Keratinocyte (primary cell): ENCODE data around the gene TRIM9. TPM values are rescaled to one million over a fixed set of nuclear protein-coding genes. Genes with fewer than 3 reads are reported as not detected.

ENCODE experiments used
- DNase-seq: peaks from one replicate; pipeline ENCODE4 v3.0.0-alpha.2; 2011; ENCODE audit warnings: low read depth, missing footprints, low spot score
- FAIRE-seq: peaks from 2 replicates; lab custom pipeline; 2011; peaks lifted over from hg19 to GRCh38; lab: Jason Lieb, UNC
- H2AFZ ChIP-seq: 2 replicates; pipeline ENCODE4 v1.6.0; 2012; ENCODE audit warnings: low read length, control low read depth, inconsistent platforms; ENCODE audit not compliant: control insufficient read depth
- H3K27ac ChIP-seq: 2 replicates; pipeline ENCODE4 v1.5.1; 2011; ENCODE audit warnings: low read length; ENCODE audit not compliant: control insufficient read depth, insufficient read depth
- H3K27me3 ChIP-seq: 3 replicates; pipeline ENCODE4 v1.6.0; 2011; ENCODE audit warnings: low read length; ENCODE audit not compliant: control insufficient read depth, insufficient read depth; ENCODE audit errors: extremely low read depth
- H3K36me3 ChIP-seq, 2 experiments: 2 replicates in 1 of 2; 3 replicates in 1 of 2; pipeline ENCODE4 v1.5.1; 2011; ENCODE audit warnings: low read length in 2 of 2, mild to moderate bottlenecking in 1 of 2; ENCODE audit not compliant: control insufficient read depth in 2 of 2, insufficient read depth in 2 of 2; ENCODE audit errors: extremely low read depth in 1 of 2
- H3K4me1 ChIP-seq: 3 replicates; pipeline ENCODE4 v1.5.1; 2011; ENCODE audit warnings: low read length; ENCODE audit not compliant: control insufficient read depth, insufficient read depth; ENCODE audit errors: extremely low read depth
- H3K4me2 ChIP-seq: 3 replicates; pipeline ENCODE4 v1.6.0; 2011; ENCODE audit warnings: low read depth, low read length; ENCODE audit not compliant: control insufficient read depth, insufficient read depth; ENCODE audit errors: extremely low read depth
- H3K4me3 ChIP-seq, 3 experiments: fragments of 200-600 bp in 1 of 3; sonication (generic) in 1 of 3; 2 replicates in 2 of 3; 3 replicates in 1 of 3; pipeline ENCODE4 v1.5.1; 2011 to 2016; ENCODE audit warnings: low read length in 3 of 3, mild to moderate bottlenecking in 3 of 3, control low read depth in 2 of 3, inconsistent platforms in 1 of 3, low read depth in 1 of 3, mixed read lengths in 1 of 3, mixed run types in 1 of 3, moderate library complexity in 1 of 3; ENCODE audit not compliant: control insufficient read depth in 2 of 3, insufficient read depth in 2 of 3; ENCODE audit errors: extremely low read depth in 1 of 3
- H3K79me2 ChIP-seq: 2 replicates; pipeline ENCODE4 v1.6.0; 2012; ENCODE audit warnings: low read length; ENCODE audit not compliant: control insufficient read depth, insufficient read depth
- H3K9ac ChIP-seq: 3 replicates; pipeline ENCODE4 v1.6.0; 2011; ENCODE audit warnings: low read length; ENCODE audit not compliant: control insufficient read depth, insufficient read depth; ENCODE audit errors: extremely low read depth
- H3K9me1 ChIP-seq: 3 replicates; pipeline ENCODE4 v1.6.0; 2011; ENCODE audit warnings: low read length; ENCODE audit not compliant: control insufficient read depth, insufficient read depth; ENCODE audit errors: extremely low read depth
- H3K9me3 ChIP-seq: 2 replicates; pipeline ENCODE4 v1.5.1; 2012; ENCODE audit warnings: low read depth, low read length; ENCODE audit not compliant: control insufficient read depth
- H4K20me1 ChIP-seq: 3 replicates; pipeline ENCODE4 v1.6.0; 2011; ENCODE audit warnings: low read length; ENCODE audit not compliant: control insufficient read depth, insufficient read depth; ENCODE audit errors: extremely low read depth
- EZH2 ChIP-seq: IDR thresholded peaks from one replicate; pipeline ENCODE4 v1.6.1; 2012; ENCODE audit warnings: inconsistent platforms, mild to moderate bottlenecking, low read length, moderate library complexity
- dilution Hi-C: fragments of 300-500 bp; cut with MboI; formaldehyde crosslinking; loops from one replicate; pipeline ENCODE4 v1.7.0; 2020; ENCODE audit warnings: low sequenced_read_pairs; ENCODE audit not compliant: extremely low pct_ligation_motif_present
- polyA plus RNA-seq, 5 experiments: library from polyadenylated mRNA; depleted of rRNA in 3 of 5; stranded (reverse) in 3 of 5; stranded (forward) in 1 of 5; unstranded in 1 of 5; fragments of >200 nt; gene quantifications; 1 replicate in 1 of 5; 2 replicates in 3 of 5; 3 replicates in 1 of 5; pipeline versions ENCODE4 v1.2.1 to v1.2.3, GENCODE V29; 2011 to 2012; ENCODE audit warnings: missing spikeins in 2 of 5, low read depth in 1 of 5, low replicate concordance in 1 of 5
- TF ChIP-seq, protein P1 (sequence below), 3 experiments: IDR thresholded peaks in 1 of 3; conservative IDR thresholded peaks in 1 of 3; optimal IDR thresholded peaks in 1 of 3; 2 replicates in 2 of 3; 3 replicates in 1 of 3; pipeline versions ENCODE3 to v1.5.1; 2011; ENCODE audit warnings: low read length in 3 of 3, mild to moderate bottlenecking in 3 of 3, moderate library complexity in 2 of 3, control low read depth in 1 of 3, inconsistent platforms in 1 of 3; ENCODE audit not compliant: insufficient read depth in 2 of 3; ENCODE audit errors: extremely low read depth in 1 of 3

The TRIM9 gene
- polyA plus RNA-seq, 1 donor (not counting 4 experiments of a cell fraction or from before 2014, with no cell fraction given), result 0.04 TPM

DNA sequence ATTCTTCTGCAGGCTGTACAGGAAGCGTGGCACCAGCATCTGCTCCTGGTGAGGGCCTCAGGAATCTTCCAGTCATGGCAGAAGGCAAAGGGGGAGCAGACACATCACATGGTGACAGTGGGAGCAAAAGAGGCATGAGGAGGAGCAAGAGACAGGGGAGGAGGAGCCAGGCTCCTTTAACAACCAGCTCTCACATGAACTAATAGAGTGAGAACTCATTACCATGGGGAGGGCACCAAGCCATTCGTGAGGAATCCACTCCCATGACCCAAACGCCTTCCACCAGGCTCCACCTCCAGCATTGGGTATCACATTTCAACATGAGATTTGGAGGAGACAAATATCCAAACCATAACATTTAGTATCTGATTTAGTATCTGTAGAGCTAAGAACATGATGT, 14.7 kb upstream of the TRIM9 start:
- Histone ChIP-seq H3K4me3 (no peak overlapping the region), H3K4me1 (no peaks in the 10 kb centered on the region), H3K27me3 (peaks cover 5% of the 10 kb centered on the region), H4K20me1 (no peaks in the 10 kb centered on the region), H3K27ac (no peak overlapping the region), H3K79me2 (no peaks in the 10 kb centered on the region), H3K9me1 (no peaks in the 10 kb centered on the region), H3K36me3 (no peaks in the 10 kb centered on the region), H2AFZ (no peak overlapping the region), H3K9me3 (no peaks in the 10 kb centered on the region), H3K4me2 (no peak overlapping the region), H3K9ac (no peak overlapping the region)
- DNase-seq (no peak), FAIRE-seq (no peak)
- dilution Hi-C loops, result no loop called here
- no peak for TF ChIP-seq EZH2
- TF ChIP-seq, protein P1, sequence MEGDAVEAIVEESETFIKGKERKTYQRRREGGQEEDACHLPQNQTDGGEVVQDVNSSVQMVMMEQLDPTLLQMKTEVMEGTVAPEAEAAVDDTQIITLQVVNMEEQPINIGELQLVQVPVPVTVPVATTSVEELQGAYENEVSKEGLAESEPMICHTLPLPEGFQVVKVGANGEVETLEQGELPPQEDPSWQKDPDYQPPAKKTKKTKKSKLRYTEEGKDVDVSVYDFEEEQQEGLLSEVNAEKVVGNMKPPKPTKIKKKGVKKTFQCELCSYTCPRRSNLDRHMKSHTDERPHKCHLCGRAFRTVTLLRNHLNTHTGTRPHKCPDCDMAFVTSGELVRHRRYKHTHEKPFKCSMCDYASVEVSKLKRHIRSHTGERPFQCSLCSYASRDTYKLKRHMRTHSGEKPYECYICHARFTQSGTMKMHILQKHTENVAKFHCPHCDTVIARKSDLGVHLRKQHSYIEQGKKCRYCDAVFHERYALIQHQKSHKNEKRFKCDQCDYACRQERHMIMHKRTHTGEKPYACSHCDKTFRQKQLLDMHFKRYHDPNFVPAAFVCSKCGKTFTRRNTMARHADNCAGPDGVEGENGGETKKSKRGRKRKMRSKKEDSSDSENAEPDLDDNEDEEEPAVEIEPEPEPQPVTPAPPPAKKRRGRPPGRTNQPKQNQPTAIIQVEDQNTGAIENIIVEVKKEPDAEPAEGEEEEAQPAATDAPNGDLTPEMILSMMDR (optimal IDR thresholded peaks at IDR 0.05 in 1 of 3, IDR thresholded peaks at IDR 0.05 in 1 of 3, conservative IDR thresholded peaks at IDR 0.05 in 1 of 3; ENCODE audit: extremely low read depth in 1 of 3, insufficient read depth in 2 of 3, low read length in 3 of 3), result no peak

DNA sequence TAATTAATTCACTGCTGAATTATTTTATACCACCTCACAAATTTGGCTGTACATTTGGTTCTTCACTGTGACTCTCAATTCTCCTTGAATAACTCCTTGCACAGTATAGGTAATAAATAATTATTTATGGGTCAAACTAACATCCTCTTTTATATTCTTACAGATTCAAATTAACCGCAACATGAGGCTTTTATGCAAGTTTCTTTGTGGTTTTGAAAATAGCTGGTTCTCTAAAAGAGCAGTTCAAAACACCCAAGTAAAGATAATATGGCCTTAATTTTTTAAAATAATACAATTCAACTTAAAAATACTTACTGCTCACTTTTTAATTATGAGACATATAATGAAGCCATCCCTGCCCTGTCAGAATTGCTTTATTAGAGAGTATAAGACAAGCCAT, 12.9 kb upstream of the TRIM9 start:
- Histone ChIP-seq H3K9ac (no peak overlapping the region), H3K36me3 (no peaks in the 10 kb centered on the region), H3K79me2 (no peaks in the 10 kb centered on the region), H3K4me3 (no peak overlapping the region), H3K4me1 (no peaks in the 10 kb centered on the region), H3K9me1 (no peaks in the 10 kb centered on the region), H3K9me3 (no peaks in the 10 kb centered on the region), H3K27me3 (peaks cover 6% of the 10 kb centered on the region), H3K27ac (no peak overlapping the region), H2AFZ (no peak overlapping the region), H4K20me1 (no peaks in the 10 kb centered on the region), H3K4me2 (no peak overlapping the region)
- dilution Hi-C loops, result no loop called here
- no peak for TF ChIP-seq EZH2
- TF ChIP-seq, protein P1 (optimal IDR thresholded peaks at IDR 0.05 in 1 of 3, IDR thresholded peaks at IDR 0.05 in 1 of 3, conservative IDR thresholded peaks at IDR 0.05 in 1 of 3; ENCODE audit: extremely low read depth in 1 of 3, insufficient read depth in 2 of 3, low read length in 3 of 3), result no peak
- FAIRE-seq (no peak), DNase-seq (no peak)
